Measurements from ENCODE around the gene HEG1.
A peak's percentile ranks its signal among the peaks of the same experiment; 100 is the strongest.

Gene HEG1

DNA sequence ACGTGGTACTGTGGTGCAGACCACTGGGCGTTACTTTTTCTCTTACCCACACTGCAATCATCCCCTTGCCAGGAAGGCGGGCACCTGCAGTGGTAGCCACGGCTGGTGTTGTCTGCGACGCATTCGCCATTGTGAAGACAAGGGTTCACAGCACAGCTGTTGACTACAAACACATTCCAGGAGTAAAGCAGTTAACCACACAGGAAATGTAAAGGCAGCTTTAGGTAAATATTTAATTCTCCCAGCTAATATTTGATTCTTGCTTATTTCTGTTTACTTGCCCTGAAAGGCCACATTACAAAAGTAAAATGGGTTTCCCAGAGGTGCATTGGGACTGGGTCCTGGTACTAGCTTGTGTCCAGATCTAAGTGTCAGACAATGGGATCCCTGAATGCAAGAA, 45.4 kb downstream of the HEG1 start:
- no peak for DNase-seq (ENCODE audit: low read depth)

- DNase-seq (ENCODE audit: low read depth) = no peak
Observed at GRCh38 chr3:125008766-125009165, 47.0 kb downstream of the HEG1 start.

DNA sequence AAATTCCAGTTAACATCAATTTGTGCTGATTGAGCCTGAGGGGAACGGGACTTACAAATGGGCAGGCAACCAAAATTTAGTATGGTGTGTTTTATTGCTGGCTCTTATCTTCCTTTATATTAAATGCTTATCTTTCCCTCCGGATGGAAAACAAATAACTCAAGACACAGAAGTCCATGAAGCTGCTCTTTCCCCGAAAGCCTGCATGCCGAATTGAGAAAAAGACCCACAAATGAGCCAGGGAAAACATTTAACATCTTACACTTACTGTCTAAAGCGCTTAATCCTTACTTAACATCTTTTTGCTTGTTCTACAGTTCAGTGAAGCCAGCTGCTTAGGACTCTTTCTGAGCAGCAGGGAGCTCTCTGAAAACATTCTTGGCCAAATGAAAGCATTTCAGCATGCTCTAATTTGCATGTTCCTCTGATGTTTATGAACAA, 49.5 kb downstream of the HEG1 start:
- no peak for DNase-seq (ENCODE audit: low read depth)

DNA sequence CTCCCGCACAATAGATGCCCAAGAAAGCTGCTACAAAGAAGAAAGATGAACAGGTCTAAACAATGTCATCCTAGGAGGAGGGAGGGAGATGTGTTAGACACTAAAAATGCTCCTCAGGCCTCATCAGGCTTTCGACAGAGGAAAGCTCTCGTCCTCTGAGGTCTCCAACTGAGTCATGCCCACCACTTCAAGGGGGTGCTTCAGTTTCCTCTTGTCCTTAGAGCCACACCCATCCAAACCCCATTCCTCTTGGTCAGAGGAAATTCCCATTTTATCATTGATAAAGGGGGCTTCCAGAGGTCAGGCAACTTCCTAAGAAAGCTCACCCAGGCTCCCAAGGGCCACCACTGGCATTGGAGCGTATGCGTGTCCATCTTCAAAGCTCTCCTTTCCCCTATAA, 50.1 kb downstream of the HEG1 start:
- DNase-seq (ENCODE audit: low read depth) = no peak

GRCh38 chr3:125005222-125005621, 50.6 kb downstream of the HEG1 start:
- no peak for DNase-seq (ENCODE audit: low read depth)

GRCh38 chr3:125003859-125004595, 51.8 kb downstream of the HEG1 start:
- DNase-seq (ENCODE audit: low read depth) = no peak

DNA sequence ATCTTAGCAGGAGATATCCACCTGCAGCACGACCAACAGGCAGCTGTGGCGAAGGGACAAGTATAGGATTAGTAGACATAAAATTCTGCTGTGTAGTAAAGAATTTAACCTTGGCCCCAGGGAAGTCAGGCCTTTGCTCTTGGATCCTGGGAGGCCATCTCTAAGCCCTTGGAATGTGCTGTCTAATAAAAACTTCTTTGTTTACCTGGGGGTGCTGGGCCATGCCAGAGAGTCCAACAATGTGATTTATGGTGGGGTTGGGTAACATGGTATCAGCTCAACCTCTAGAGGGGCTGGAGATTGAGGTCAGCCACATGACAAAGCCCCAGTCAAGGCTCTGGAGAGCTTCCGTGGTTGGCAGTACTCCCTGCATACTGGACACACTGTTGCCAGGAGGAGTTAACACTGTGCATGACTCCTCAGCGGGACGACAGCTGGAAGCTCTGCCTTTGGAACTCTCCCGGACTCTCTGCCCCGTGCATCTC, 52.4 kb downstream of the HEG1 start:
- no peak for DNase-seq (ENCODE audit: low read depth)

DNA sequence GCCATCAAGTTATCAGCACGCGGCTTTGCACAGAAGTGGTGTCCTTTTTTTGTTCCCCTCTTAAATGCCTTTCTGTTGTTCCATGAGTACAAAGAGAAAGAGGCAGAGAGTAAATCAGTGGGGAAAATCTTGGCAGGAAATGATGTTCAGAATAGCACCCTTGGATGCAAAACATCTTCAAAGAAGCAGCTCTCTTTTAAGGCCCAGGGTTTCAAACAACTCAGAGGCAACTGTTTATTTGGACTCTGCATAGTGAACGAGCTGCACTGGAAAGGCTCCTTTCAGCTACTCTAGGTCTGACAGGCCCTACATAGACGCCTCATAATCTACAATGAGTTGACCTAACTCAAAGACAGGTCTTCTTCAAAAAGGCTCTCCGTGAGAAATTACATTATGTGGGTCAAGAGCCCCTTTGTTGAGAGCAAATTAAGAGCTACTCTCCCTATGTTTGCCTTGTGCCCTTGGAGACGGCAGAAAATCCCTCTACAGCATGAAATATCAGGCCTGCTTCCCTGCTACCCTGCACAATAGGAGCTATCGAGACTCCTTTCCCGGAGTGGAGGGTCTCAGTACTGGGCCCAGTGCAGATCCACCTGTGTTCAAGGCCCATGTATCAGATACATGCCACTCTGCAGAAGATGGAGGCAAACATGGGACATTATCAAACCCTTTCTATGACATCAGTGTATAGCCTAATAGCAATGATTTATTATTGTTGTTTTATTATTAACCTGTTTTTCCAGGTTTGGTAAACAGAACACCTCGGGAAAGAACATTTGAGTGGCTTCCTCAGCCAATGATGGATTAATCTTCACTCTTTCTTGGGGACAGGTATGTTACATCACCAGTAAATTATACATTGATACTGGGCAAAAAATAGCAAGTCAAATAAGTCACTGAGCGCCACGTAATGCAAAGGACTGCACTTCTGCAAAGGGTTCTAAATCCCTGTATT, 53.1 kb downstream of the HEG1 start:
- no peak for DNase-seq (ENCODE audit: low read depth)

DNA sequence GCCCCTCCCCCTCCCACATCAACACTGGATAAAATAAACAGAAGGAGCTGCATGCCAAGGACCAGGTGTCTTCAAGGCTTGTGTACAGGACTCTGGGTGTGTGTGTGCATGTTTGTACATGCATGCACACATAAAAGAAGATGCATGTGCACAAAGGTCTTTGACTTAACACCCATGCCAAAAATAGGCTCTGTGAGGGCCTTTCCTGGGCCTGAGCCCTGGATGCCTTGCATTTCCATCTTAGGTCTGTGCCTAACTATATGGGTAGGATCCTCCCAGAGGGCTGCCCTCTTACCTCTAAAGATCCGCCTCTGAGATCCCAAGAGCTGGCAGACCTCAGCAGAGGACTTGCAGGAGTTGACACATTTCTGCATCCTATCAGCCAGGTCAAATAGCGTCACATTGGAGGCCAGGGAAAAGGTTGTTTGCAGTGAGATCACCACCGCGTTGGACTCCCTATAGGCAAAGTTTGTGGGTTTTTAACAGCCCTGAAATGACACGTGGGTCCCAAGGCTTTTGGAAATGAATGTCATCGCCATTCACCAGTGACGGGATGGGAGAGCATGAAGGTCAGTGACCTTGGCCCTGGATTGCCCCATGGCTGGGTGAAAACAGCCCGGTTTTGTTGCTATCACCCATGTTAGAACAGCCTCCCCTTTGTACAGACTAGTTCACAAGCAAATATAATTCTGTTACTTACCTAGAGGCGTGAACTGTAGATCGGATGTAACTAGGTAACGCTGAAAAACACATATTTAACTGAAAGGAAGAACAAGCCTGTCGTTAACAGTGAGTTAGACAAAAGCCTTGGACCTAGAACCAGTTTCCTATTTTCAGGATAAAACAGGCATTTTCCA, 54.0 kb downstream of the HEG1 start:
- DNase-seq (ENCODE audit: low read depth) = no peak

DNA sequence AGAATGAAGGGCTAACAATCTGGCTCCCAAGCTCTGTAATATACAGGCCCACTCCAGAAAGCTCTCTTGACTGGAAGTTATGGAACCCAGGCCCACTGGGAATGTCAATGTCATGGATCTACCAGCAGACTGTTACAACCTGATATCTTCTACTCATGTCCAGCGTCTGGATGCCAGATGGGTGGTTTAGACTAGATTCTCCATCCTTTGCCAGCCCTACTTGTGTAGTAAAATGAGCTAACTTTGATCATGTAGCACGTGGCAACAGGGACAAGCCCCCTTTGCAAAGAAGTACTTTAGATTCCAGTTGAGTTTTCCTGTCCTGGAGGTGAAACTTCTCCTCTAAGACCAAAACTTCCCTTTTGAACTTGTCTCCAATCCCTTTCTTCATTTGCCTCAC, 55.1 kb downstream of the HEG1 start:
- no peak for DNase-seq (ENCODE audit: low read depth)

- no peak for DNase-seq (ENCODE audit: low read depth)
Observed at GRCh38 chr3:124999897-125000435, 55.8 kb downstream of the HEG1 start.

- no peak for DNase-seq (ENCODE audit: low read depth)
Observed at GRCh38 chr3:124999317-124999716, 56.5 kb downstream of the HEG1 start.

DNA sequence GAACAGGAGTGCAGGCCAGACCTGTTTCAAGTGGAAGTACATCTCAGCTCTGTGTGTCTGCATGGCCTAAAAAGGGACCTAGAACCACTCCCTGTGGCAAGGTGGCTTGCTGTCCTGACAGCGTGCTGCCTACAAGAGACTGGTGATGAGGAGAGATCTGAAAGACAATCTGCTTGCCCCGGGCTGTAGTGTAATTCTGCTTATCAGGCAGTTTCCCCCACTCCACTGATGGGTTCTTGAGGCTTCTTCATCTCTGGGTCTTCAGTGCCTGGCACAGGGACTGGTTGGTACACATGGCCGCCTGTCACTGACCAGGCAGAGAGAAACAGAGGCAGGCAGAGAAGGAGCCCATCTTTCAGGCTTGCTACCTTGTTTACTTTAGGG, 57.6 kb downstream of the HEG1 start:
- no peak for DNase-seq (ENCODE audit: low read depth)

GRCh38 chr3:124997303-124998246, 58.2 kb downstream of the HEG1 start:
- no peak for DNase-seq (ENCODE audit: low read depth)

DNA sequence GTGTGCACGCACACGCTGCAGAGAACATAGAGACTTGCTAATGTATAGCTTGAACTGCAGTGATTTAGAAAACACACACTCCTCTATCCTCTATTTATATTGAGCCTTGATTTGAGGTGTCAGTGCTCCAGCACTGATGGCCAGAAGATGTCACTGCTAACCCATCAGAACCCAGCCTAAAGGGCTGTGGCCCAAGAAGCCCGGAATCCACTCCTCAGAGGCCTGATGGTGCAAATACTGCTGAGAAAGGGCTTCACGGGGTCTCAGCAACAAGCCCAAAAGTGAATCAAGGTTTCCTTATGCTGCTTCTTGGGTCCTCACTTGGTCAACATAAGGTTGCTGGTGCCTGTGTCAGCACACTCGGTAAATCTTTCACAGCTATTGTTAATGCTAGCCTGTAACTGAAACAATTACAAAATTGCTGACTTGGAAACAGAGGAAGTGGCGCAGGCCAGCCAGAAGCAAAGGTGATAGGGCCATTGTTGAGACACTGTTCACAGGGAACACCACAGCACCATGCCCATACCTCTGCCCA, 60.3 kb downstream of the HEG1 start:
- peak; percentile 15 for DNase-seq (ENCODE audit: low read depth)

DNA sequence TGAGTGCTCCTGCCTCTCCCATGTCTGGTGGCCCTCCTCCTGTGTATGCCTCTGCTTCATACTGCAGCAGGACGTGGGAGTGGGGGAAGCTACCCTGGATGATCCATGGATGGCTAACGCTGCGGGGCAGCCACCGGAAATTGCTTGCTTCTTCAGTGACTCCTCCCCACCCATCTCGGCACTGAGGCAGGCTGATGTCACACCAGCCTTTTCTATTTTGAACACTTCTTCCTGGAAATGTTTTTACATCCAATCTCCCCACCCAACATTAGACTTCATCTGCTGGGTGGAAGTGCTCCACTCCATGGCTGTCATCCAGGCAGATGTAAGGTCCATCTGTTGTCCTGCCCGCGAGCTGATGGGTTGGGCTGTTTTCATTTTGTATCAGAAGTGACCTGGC, 62.3 kb downstream of the HEG1 start:
- no peak for DNase-seq (ENCODE audit: low read depth)

GRCh38 chr3:124992041-124992440, 63.8 kb downstream of the HEG1 start:
- no peak for DNase-seq (ENCODE audit: low read depth)

DNA sequence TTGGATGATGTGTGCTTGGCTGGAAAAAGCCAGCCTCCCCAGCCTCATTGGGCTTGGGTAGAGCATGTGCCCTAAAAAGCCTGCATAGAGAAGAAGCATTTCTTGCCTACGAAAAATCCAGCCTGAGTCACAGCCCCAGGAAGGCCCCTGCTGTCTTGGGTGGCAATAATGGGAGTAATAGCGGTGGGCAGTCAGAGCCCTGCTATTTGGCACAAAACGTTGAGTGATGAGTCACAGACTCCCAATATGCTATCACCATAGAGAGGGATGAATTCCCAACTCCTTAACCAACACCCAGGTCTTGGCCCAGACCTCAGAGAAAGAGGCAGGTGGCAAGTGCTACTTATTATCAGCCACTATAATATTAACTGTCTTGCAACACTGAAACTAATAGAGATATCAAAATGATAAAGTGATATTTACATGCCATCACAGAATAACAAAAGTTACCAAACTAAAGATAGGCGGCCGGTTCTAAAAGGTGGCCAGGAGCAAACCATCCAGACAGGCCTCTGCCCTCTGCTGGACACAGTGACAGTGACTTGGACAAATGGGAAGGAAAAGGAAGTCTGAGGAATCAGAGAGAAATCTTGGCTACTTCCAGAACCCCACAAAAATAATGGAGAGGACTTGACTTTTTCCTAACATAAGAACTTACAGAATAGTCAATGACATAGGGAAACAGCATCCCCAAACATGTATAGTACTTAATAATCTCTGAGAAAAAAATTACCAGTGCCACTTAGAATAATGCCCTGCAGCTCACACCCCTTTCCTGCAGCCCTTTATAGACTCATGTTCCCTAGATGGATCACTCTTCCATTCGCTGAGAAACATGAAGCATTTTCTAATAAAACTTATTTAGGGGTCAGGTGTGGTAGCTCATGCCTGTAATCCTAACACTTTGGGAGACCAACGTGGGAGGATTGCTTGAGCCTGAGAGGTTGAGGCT, 69.3 kb downstream of the HEG1 start:
- DNase-seq (ENCODE audit: low read depth) = peak; percentile 98

GRCh38 chr3:124985349-124985748, 70.4 kb downstream of the HEG1 start:
- peak; percentile 73 for DNase-seq (ENCODE audit: low read depth)

Data from HS-27A (cell line).